Trophoblast cell (in vitro differentiated cells and primary cell): ENCODE results near the gene JPT1.
A peak's percentile ranks its signal among the peaks of the same experiment; 100 is the strongest.

Experiments used
- DNase-seq, 2 donors: peaks; one replicate each; pipeline ENCODE4 v3.0.0-alpha.2; 2016
- H2AFZ ChIP-seq: 2 replicates; pipeline ENCODE4 v1.6.1; 2013; ENCODE audit warnings: low read length, moderate library complexity, mild to moderate bottlenecking; ENCODE audit not compliant: insufficient read depth, poor library complexity
- H2AK5ac ChIP-seq: 2 replicates; pipeline ENCODE4 v1.6.1; 2013; ENCODE audit warnings: mild to moderate bottlenecking, low read length
- H2BK120ac ChIP-seq: 2 replicates; pipeline ENCODE4 v1.6.1; 2013; ENCODE audit warnings: low read length, mild to moderate bottlenecking, moderate library complexity; ENCODE audit not compliant: insufficient read depth, poor library complexity
- H2BK12ac ChIP-seq: 2 replicates; pipeline ENCODE4 v1.6.1; 2013; ENCODE audit warnings: mild to moderate bottlenecking, low read length, moderate library complexity
- H2BK5ac ChIP-seq: 2 replicates; pipeline ENCODE4 v1.6.1; 2013; ENCODE audit warnings: low read length, low read depth, moderate library complexity, mild to moderate bottlenecking; ENCODE audit not compliant: poor library complexity
- H3K14ac ChIP-seq: 2 replicates; pipeline ENCODE4 v1.6.1; 2013; ENCODE audit warnings: mild to moderate bottlenecking, low read length
- H3K18ac ChIP-seq: 2 replicates; pipeline ENCODE4 v1.6.1; 2013; ENCODE audit warnings: mild to moderate bottlenecking, low read length
- H3K23ac ChIP-seq: 2 replicates; pipeline ENCODE4 v1.6.1; 2013; ENCODE audit warnings: low read length
- H3K27ac ChIP-seq: 2 replicates; pipeline ENCODE4 v1.5.1; 2013; ENCODE audit warnings: low read depth, mild to moderate bottlenecking, inconsistent platforms, low read length, moderate library complexity
- H3K27me3 ChIP-seq: 2 replicates; pipeline ENCODE4 v1.6.1; 2013; ENCODE audit warnings: inconsistent platforms, mild to moderate bottlenecking, low read length, moderate library complexity; ENCODE audit not compliant: insufficient read depth
- H3K36me3 ChIP-seq, 2 experiments: 1 replicate in 1 of 2; 2 replicates in 1 of 2; pipeline ENCODE4 v1.6.1; 2013; ENCODE audit warnings: low read length in 2 of 2, mild to moderate bottlenecking in 2 of 2, moderate library complexity in 1 of 2; ENCODE audit not compliant: insufficient read depth in 2 of 2, control insufficient read depth in 1 of 2
- H3K4ac ChIP-seq: 2 replicates; pipeline ENCODE4 v1.6.1; 2013; ENCODE audit warnings: low read depth, mild to moderate bottlenecking, low read length, moderate library complexity
- H3K4me1 ChIP-seq, 2 experiments: 1 replicate in 1 of 2; 2 replicates in 1 of 2; pipeline ENCODE4 v1.6.1; 2013; ENCODE audit warnings: low read length in 2 of 2, mild to moderate bottlenecking in 2 of 2, moderate library complexity in 1 of 2; ENCODE audit not compliant: insufficient read depth in 2 of 2, control insufficient read depth in 1 of 2
- H3K4me2 ChIP-seq: 2 replicates; pipeline ENCODE4 v1.6.1; 2013; ENCODE audit warnings: inconsistent platforms, mild to moderate bottlenecking, low read length, moderate library complexity
- H3K4me3 ChIP-seq: 2 replicates; pipeline ENCODE4 v1.5.1; 2013; ENCODE audit warnings: mild to moderate bottlenecking, low read depth, low read length, inconsistent platforms
- H3K79me1 ChIP-seq: one replicate; pipeline ENCODE4 v1.6.1; 2013; ENCODE audit warnings: low read length
- H3K79me2 ChIP-seq: 2 replicates; pipeline ENCODE4 v1.6.1; 2013; ENCODE audit warnings: low read length, mild to moderate bottlenecking; ENCODE audit not compliant: control insufficient read depth, insufficient read depth, poor library complexity
- H3K9ac ChIP-seq: 2 replicates; pipeline ENCODE4 v1.6.1; 2013; ENCODE audit warnings: mild to moderate bottlenecking, low read length
- H3K9me3 ChIP-seq: 2 replicates; pipeline ENCODE4 v1.6.1; 2013; ENCODE audit warnings: low read depth, mild to moderate bottlenecking, control low read depth, inconsistent platforms, low read length; ENCODE audit not compliant: insufficient read depth
- H4K12ac ChIP-seq: 2 replicates; pipeline ENCODE4 v1.6.1; 2013; ENCODE audit warnings: low read depth, mild to moderate bottlenecking, low read length, moderate library complexity
- H4K8ac ChIP-seq: 2 replicates; pipeline ENCODE4 v1.6.1; 2013; ENCODE audit warnings: low read depth, mild to moderate bottlenecking, low read length, moderate library complexity
- H4K91ac ChIP-seq: one replicate; pipeline ENCODE4 v1.6.1; 2013; ENCODE audit warnings: low read depth, mild to moderate bottlenecking, low read length, moderate library complexity
- WGBS: extraction: QIAGEN DNeasy Blood & Tissue Kit; methylation state at CpG from one replicate; pipeline ENCODE4 v1.1.7; 2013; ENCODE audit warnings: missing lambda C conversion rate; ENCODE audit not compliant: insufficient read length, insufficient coverage; ENCODE audit errors: extremely low coverage; 5-methylcytosine and 5-hydroxymethylcytosine counted together

The JPT1 gene

DNA sequence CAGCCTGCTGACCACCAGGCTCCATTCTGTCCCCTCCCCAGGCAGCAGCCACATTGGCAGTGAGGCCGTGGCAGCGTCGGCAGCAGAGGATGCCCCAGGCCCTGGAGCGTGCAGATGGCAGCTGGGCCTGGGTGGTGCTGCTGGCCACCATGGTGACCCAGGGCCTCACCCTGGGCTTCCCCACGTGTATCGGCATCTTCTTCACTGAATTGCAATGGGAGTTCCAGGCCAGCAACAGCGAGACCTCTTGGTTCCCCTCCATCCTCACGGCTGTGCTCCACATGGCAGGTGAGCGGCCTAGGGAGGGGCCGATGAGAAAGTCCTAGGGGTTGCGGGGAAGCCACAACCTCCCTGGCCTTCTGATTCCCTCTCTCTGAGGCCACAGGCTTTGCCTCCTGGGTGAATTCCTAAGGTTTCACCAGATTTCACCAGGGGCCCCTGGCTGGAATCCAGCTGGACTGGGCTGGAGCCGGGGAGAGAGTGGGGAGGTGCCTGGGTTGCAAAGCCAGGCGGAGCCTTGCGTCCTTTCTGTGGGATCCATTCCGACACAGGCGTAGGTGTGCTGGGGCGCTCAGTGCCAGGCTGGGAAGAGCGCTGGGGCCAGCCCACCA, 60.7 kb downstream of the JPT1 start:
- Histone ChIP-seq H3K9ac (no peak overlapping the region), H3K14ac (peak overlapping the region; percentile 88), H3K23ac (no peak overlapping the region), H2BK12ac (peak overlapping the region; percentile 91), H4K12ac (peak overlapping the region; percentile 45), H3K4me2 (peak overlapping the region; percentile 37), H3K4me3 (no peak overlapping the region), H2BK120ac (peak overlapping the region; percentile 79), H3K4ac (peak overlapping the region; percentile 64), H3K79me2 (peaks cover 10% of the 10 kb centered on the region), H4K8ac (peak overlapping the region; percentile 77), H2BK5ac (peak overlapping the region; percentile 68), H4K91ac (peak overlapping the region; percentile 92), H3K4me1 (peaks cover 43 to 46% of the 10 kb centered on the region in 2 experiments), H2AK5ac (peak overlapping the region; percentile 93), H2AFZ (no peak overlapping the region), H3K79me1 (peaks cover 22% of the 10 kb centered on the region), H3K36me3 (peaks cover 6 to 9% of the 10 kb centered on the region in 2 experiments), H3K27me3 (no peaks in the 10 kb centered on the region), H3K27ac (peak overlapping the region; percentile 65), H3K9me3 (peaks cover 5% of the 10 kb centered on the region), H3K18ac (peak overlapping the region; percentile 87)
- WGBS, result no CpG with 5 or more reads among the region's 18 CpGs
- peak; percentile 94 to 96 for DNase-seq

DNA sequence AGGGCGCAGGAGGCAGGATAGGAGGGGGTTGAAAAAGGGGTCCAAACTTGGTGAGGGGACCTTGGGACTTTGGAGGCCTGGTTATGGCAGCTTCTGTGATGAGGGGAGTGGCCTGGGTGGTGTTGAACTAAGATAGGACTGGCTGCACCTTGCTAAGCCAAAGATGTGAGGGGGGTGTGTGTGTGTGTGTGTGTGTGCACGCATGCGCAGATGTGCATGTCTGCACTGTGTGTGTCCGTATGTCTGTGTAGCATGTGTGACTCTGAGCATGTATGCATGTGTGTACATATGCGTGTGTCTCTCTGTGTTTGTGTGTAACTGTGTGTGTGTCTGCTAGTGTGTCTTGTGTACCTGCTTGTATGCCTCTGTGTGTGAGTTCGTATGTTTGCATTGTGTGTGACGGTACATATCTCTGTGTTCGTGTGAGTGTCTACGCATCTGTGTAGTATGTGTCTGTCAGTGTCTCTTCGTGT, 62.4 kb downstream of the JPT1 start:
- DNase-seq, result no peak
- H3K9me3 ChIP-seq, result peaks cover 3% of the 10 kb centered on the region
- no peak overlapping the region for H3K27ac ChIP-seq
- peak overlapping the region; percentile 31 for H4K91ac ChIP-seq
- H4K8ac ChIP-seq, result no peak overlapping the region
- H2BK12ac ChIP-seq, result no peak overlapping the region
- H3K4me3 ChIP-seq, result no peak overlapping the region
- H4K12ac ChIP-seq, result no peak overlapping the region
- no peak overlapping the region for H3K4me2 ChIP-seq
- H3K79me2 ChIP-seq, result peaks cover 21% of the 10 kb centered on the region
- H3K14ac ChIP-seq, result no peak overlapping the region
- peaks cover 52 to 58% of the 10 kb centered on the region in 2 experiments for H3K4me1 ChIP-seq
- H3K23ac ChIP-seq, result no peak overlapping the region
- no peak overlapping the region for H2BK120ac ChIP-seq
- H3K79me1 ChIP-seq, result peaks cover 36% of the 10 kb centered on the region
- no CpG with 5 or more reads among the region's 10 CpGs for WGBS
- no peak overlapping the region for H3K4ac ChIP-seq
- no peak overlapping the region for H3K18ac ChIP-seq
- no peak overlapping the region for H2AK5ac ChIP-seq
- H3K9ac ChIP-seq, result no peak overlapping the region
- H3K27me3 ChIP-seq, result no peaks in the 10 kb centered on the region
- H3K36me3 ChIP-seq, result peaks cover 0 to 3% of the 10 kb centered on the region in 2 experiments
- no peak overlapping the region for H2BK5ac ChIP-seq
- no peak overlapping the region for H2AFZ ChIP-seq

- Histone ChIP-seq H3K79me1 (peaks cover 33% of the 10 kb centered on the region), H4K8ac (peak overlapping the region; percentile 2), H2BK120ac (peak overlapping the region; percentile 14), H3K23ac (no peak overlapping the region), H3K36me3 (peaks cover 0 to 3% of the 10 kb centered on the region in 2 experiments), H3K9ac (no peak overlapping the region), H4K12ac (no peak overlapping the region), H2BK5ac (no peak overlapping the region), H2AFZ (no peak overlapping the region), H3K4me1 (peaks cover 55 to 61% of the 10 kb centered on the region in 2 experiments), H3K79me2 (peaks cover 21% of the 10 kb centered on the region), H3K4me3 (no peak overlapping the region), H3K14ac (no peak overlapping the region), H3K27me3 (no peaks in the 10 kb centered on the region), H4K91ac (peak overlapping the region; percentile 73), H3K9me3 (peaks cover 3% of the 10 kb centered on the region), H2AK5ac (peak overlapping the region; percentile 36), H3K4ac (no peak overlapping the region), H3K4me2 (no peak overlapping the region), H2BK12ac (no peak overlapping the region), H3K18ac (no peak overlapping the region), H3K27ac (no peak overlapping the region)
- no CpG with 5 or more reads among the region's 19 CpGs for WGBS
- DNase-seq, result no peak
Observed at GRCh38 chr17:75090871-75091854, 63.1 kb downstream of the JPT1 start.
